A673 (cell line): ENCODE data around the gene MYO15B. TPM values are rescaled to one million over a fixed set of nuclear protein-coding genes. Genes with fewer than 3 reads are reported as not detected.

Experiments used
- BruUV-seq: library from RNA; stranded (reverse); fragments of 400-500 nt; replicated peaks from 2 replicates; lab custom pipeline; 2021; lab: Mats Ljungman, UMichigan
- CTCF ChIA-PET: fragments of 300-600 bp; sonication (Branson Sonifier 250); formaldehyde crosslinking; loops from one replicate; lab custom pipeline; 2022; ENCODE audit warnings: antibody characterized with exemption; lab: Charles Lee
- POLR2A ChIA-PET: fragments of 300-600 bp; sonication (Branson Sonifier 250); formaldehyde crosslinking; loops from one replicate; lab custom pipeline; 2022; ENCODE audit warnings: antibody characterized with exemption; ENCODE audit not compliant: low non-redundant PET; lab: Charles Lee
- DNase-seq: peaks from one replicate; pipeline ENCODE4 v3.0.0-alpha.2; 2015; ENCODE audit warnings: low spot score
- H3K27ac ChIP-seq: fragments of 200-600 bp; sonication (generic); 2 replicates; pipeline ENCODE4 v1.5.1; 2016; ENCODE audit warnings: mixed run types, low read depth, mild to moderate bottlenecking, mixed read lengths, antibody characterized with exemption, low read length; ENCODE audit not compliant: poor library complexity, severe bottlenecking
- H3K27me3 ChIP-seq: fragments of 200-600 bp; sonication (generic); replicated peaks from 2 replicates; pipeline ENCODE4 v1.6.1; 2017; ENCODE audit warnings: mixed run types, low read depth, mild to moderate bottlenecking, mixed read lengths, antibody characterized with exemption, low read length; ENCODE audit not compliant: insufficient read depth, poor library complexity
- H3K36me3 ChIP-seq: fragments of 200-600 bp; sonication (generic); 2 replicates; pipeline ENCODE4 v1.6.1; 2016; ENCODE audit warnings: mixed run types, mild to moderate bottlenecking, mixed read lengths, antibody characterized with exemption, low read length; ENCODE audit not compliant: insufficient read depth, poor library complexity, severe bottlenecking
- H3K4me1 ChIP-seq: fragments of 200-600 bp; sonication (generic); 2 replicates; pipeline ENCODE4 v1.6.1; 2017; ENCODE audit warnings: mixed run types, mild to moderate bottlenecking, mixed read lengths, antibody characterized with exemption, low read length; ENCODE audit not compliant: insufficient read depth, poor library complexity, severe bottlenecking
- H3K4me3 ChIP-seq: fragments of 200-600 bp; sonication (generic); 2 replicates; pipeline ENCODE4 v1.5.1; 2016; ENCODE audit warnings: low read depth, mixed run types, mild to moderate bottlenecking, mixed read lengths, low read length; ENCODE audit not compliant: poor library complexity, severe bottlenecking
- H3K9me3 ChIP-seq: fragments of 200-600 bp; sonication (generic); 2 replicates; pipeline ENCODE4 v1.6.1; 2016; ENCODE audit warnings: mixed run types, low read depth, mild to moderate bottlenecking, mixed read lengths, antibody characterized with exemption, low read length; ENCODE audit not compliant: poor library complexity, severe bottlenecking
- EZH2 ChIP-seq: fragments of 200-600 bp; sonication (generic); IDR thresholded peaks from 2 replicates; pipeline ENCODE4 v1.6.1; 2017; ENCODE audit warnings: borderline replicate concordance, low read depth, mild to moderate bottlenecking, mixed read lengths, antibody characterized with exemption, low read length; ENCODE audit not compliant: poor library complexity, severe bottlenecking
- intact Hi-C: fragments of 100-400 bp; cut with micrococcal nuclease; formaldehyde crosslinking; loops from one replicate; pipeline ENCODE4 v1.10.0; 2022; ENCODE audit not compliant: unreplicated experiment
- total RNA-seq: library from RNA; stranded (reverse); gene quantifications from 2 replicates; pipeline ENCODE4 v1.2.3, GENCODE V29; 2021
- TF ChIP-seq, protein P1 (sequence below): fragments of 300-800, 200-600 bp; sonication (generic); conservative IDR thresholded peaks from 2 replicates; pipeline ENCODE4 v1.5.1; 2017; ENCODE audit warnings: low read depth, mild to moderate bottlenecking, antibody characterized with exemption, low read length, moderate library complexity, mixed read lengths

The MYO15B gene
- total RNA-seq, 1 experiment from 2014 or later: 9.3 TPM

DNA sequence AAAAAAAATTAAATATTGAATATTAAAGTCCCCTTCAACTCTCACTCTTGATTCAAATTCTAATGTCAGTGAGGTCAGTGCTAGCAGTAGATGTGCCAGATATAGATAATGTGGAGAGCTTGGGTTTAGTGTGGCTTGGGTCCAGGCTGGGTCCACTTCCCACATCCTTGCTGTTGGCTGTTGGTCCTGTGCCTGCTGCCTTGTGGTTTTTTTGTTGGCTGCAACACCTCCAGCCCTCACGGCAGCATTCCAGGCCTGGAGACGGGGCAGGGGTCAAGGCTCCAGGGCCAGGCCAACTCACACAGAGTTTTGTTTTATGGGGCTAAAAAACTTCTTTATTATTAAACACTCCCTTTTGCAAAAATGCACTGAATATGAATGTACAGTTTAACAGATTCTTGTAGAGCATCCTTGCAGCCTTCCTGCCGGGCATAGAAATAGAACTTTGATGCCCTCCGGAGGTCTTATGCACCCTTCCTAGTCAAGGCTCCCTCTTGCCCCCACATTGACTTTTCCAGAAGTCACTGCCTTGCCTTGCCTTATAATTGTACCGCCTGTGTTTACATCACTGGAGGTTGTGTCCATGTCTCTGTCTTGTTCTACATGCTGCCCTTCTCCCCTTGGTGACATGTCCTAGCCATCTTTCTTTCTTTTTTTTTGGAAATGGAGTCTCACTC, 25.5 kb upstream of the MYO15B start:
- Histone ChIP-seq H3K4me3 (no peak overlapping the region), H3K27me3 (no peaks in the 10 kb centered on the region), H3K36me3 (no peaks in the 10 kb centered on the region), H3K27ac (no peak overlapping the region), H3K9me3 (no peaks in the 10 kb centered on the region), H3K4me1 (no peaks in the 10 kb centered on the region)
- BruUV-seq: no TSS peak
- intact Hi-C loops: no loop called here
- TF ChIP-seq, protein P1, sequence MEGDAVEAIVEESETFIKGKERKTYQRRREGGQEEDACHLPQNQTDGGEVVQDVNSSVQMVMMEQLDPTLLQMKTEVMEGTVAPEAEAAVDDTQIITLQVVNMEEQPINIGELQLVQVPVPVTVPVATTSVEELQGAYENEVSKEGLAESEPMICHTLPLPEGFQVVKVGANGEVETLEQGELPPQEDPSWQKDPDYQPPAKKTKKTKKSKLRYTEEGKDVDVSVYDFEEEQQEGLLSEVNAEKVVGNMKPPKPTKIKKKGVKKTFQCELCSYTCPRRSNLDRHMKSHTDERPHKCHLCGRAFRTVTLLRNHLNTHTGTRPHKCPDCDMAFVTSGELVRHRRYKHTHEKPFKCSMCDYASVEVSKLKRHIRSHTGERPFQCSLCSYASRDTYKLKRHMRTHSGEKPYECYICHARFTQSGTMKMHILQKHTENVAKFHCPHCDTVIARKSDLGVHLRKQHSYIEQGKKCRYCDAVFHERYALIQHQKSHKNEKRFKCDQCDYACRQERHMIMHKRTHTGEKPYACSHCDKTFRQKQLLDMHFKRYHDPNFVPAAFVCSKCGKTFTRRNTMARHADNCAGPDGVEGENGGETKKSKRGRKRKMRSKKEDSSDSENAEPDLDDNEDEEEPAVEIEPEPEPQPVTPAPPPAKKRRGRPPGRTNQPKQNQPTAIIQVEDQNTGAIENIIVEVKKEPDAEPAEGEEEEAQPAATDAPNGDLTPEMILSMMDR: no peak
- no peak for TF ChIP-seq EZH2
- POLR2A ChIA-PET: no interaction called here
- CTCF ChIA-PET: no interaction called here
- no peak for DNase-seq

DNA sequence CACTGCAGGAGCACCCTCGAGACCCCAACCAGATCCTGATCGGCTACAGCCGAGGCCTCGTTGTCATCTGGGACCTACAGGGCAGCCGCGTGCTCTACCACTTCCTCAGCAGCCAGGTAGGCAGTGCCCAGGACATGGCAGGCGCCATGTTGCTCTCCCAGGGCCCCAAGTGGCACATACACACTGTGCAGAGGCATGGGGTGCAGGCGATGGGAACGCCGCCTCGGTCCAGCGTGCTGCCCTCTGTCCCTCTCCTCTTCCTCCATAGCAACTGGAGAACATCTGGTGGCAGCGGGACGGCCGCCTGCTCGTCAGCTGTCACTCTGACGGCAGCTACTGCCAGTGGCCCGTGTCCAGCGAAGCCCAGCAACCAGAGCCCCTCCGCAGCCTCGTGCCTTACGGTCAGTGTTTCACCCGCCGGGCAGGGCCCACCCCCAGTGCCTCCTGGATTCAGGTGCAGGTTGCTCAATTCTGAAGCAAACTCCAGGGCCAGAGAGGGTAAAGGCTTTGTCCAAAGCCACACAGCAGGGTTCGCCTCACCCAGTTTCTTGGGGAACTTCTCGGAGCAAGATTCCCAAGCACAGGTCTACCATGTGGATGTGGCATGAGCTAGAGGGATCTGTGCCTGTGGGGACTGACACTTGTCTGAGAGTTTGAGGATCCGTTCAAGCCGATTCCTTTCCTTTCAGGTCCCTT, 24.4 kb upstream of the MYO15B start:
- Histone ChIP-seq H3K4me3 (no peak overlapping the region), H3K36me3 (no peaks in the 10 kb centered on the region), H3K9me3 (no peaks in the 10 kb centered on the region), H3K4me1 (no peaks in the 10 kb centered on the region), H3K27me3 (no peaks in the 10 kb centered on the region), H3K27ac (no peak overlapping the region)
- no TSS peak for BruUV-seq
- CTCF ChIA-PET: no interaction called here
- TF ChIP-seq, protein P1: no peak
- no peak for TF ChIP-seq EZH2
- intact Hi-C loops: no loop called here
- POLR2A ChIA-PET: no interaction called here
- no peak for DNase-seq

DNA sequence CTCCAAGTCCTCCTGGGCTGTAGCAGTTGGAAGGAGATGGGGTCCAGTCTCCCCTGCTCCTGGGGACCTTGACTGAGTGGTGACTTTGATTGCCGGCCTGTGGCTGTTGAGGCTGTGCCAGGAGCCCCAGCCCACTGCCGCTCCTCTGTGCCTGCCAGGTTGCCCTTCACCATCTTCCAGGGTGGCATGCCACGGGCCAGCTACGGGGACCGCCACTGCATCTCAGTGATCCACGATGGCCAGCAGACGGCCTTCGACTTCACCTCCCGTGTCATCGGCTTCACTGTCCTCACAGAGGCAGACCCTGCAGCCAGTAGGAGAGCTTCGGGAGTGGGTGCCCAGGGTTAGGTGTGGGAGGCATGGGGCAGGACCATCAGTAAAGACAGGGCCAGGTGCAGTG, 23.4 kb upstream of the MYO15B start:
- ChIA-PET CTCF (interaction anchor here (0.5 kb wide), 1 partner anchor 790 kb away, joined by 7 read pairs; no protein-coding TSS in a partner anchor), POLR2A (interaction anchor here (0.6 kb wide), 1 partner anchor 52 kb away, joined by 3 read pairs; no protein-coding TSS in a partner anchor)
- H3K9me3 ChIP-seq: no peaks in the 10 kb centered on the region
- TF ChIP-seq, protein P1: no peak
- TF ChIP-seq EZH2: no peak
- no peak overlapping the region for H3K27ac ChIP-seq
- no peak overlapping the region for H3K4me3 ChIP-seq
- intact Hi-C loops: no loop called here
- BruUV-seq: no TSS peak
- H3K27me3 ChIP-seq: no peaks in the 10 kb centered on the region
- H3K4me1 ChIP-seq: no peaks in the 10 kb centered on the region
- DNase-seq: no peak
- no peaks in the 10 kb centered on the region for H3K36me3 ChIP-seq
